Occipital lobe (tissue), 2 donors: ENCODE results near the gene DNAJC15. TPM values are rescaled to one million over a fixed set of nuclear protein-coding genes. Genes with fewer than 3 reads are reported as not detected.

Source experiments
- DNase-seq: peaks from one replicate; lab custom pipeline; 2025; lab: John Stamatoyannopoulos, UW
- total RNA-seq: library from RNA; depleted of rRNA; stranded (reverse); fragments of >200 nt; gene quantifications from one replicate; pipeline ENCODE4 v1.2.3, GENCODE V29; 2014

DNAJC15 gene
- total RNA-seq, 1 donor from 2014 or later: 18.1 TPM

- DNase-seq: no peak
Measured at GRCh38 chr13:43154156-43154651, 130.8 kb downstream of the DNAJC15 start.

DNA sequence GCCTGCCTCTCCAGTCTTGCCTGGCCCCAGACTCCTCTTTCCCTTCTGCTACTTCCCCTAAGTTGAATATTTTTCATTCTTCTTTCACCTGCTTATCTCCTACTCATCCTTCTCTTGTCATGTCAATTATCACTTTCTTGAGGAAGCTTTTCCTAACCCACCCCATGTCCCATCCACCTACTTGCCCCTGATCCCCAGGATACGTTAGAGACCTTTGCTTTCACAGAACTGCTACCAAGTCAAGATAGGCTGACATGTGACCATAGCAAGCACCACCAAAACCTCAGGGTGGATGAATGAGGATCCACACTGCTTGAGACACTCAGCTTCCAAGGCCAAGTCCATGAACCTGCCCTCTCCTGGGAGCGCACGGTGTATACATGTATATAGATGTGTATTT lies 131.5 kb downstream of the DNAJC15 start:
- DNase-seq: no peak

GRCh38 chr13:43156916-43157315 lies 133.5 kb downstream of the DNAJC15 start:
- DNase-seq: no peak

- DNase-seq: peak; percentile 19
Measured at GRCh38 chr13:43157796-43158195, 134.4 kb downstream of the DNAJC15 start.

DNA sequence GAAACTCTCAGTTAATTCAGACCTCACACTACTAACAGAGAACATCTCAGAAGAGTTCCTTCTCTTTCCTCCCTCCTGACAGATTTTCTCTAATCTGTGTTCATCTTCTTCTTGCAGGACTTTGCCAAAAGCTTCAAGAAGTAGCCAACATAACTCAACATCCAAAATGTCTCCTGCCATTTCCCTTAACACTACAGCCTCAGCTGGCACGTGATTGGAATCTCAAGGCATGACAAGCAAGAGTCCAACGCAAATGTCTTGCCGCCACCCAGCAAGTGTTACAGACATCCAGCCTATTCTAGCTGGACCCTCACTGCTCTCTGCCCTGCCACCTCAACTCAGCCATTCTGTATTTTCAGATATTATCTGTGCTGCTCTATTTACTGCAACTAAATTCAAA lies 135.1 kb downstream of the DNAJC15 start:
- no peak for DNase-seq

DNA sequence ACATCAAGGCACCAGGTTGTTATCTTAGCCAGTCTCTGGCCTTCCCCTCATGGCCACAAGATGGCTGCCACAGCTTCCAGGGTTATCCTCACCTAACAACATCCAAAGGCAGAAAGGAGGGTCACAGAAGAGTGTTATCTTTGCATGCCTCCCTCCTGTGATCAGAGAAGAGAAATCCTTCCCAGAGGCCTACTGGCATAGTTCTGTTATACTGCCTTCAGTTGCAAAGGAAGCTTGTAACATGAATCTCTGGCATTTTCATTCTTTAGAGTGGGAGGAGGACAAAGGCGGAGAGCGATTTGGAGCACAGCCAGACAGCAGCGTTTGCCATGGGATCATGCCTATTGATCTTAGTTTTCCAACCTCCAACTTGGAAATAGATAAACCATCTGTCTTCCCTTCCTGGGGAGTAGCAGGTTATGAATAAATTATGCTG lies 135.7 kb downstream of the DNAJC15 start:
- DNase-seq: no peak

Other genes with a start within 250 kb of the DNAJC15 start
- gene FAM216B, start 242.0 kb upstream of the DNAJC15 start, total RNA-seq: 0.78 TPM
- gene EPSTI1, start 31.3 kb upstream of the DNAJC15 start, total RNA-seq: 3.4 TPM